Activated CD4-positive, alpha-beta T cell treated with anti-CD3 and anti-CD28 coated beads, Interleukin-2, Interleukin-6, amounts not matched to agents 100 ng/mL and 50 ng/mL, durations not matched to agents 16 hours and 8 hours (primary cell): ENCODE measurements around the gene C2orf92.
A peak's percentile ranks its signal among the peaks of the same experiment; 100 is the strongest.

Experiments used
- DNase-seq: peaks from one replicate; pipeline ENCODE4 v3.0.0-alpha.2; 2020

The C2orf92 gene

GRCh38 chr2:97732436-97733340 is 63.2 kb downstream of the C2orf92 start:
- no peak for DNase-seq

GRCh38 chr2:97733341-97734035 is 64.0 kb downstream of the C2orf92 start:
- DNase-seq, result no peak

GRCh38 chr2:97734061-97735051 is 64.8 kb downstream of the C2orf92 start:
- no peak for DNase-seq

- no peak for DNase-seq
Observed at GRCh38 chr2:97735161-97735561, 65.6 kb downstream of the C2orf92 start.

GRCh38 chr2:97736185-97736584 is 66.7 kb downstream of the C2orf92 start:
- DNase-seq, result no peak

GRCh38 chr2:97736608-97737330 is 67.3 kb downstream of the C2orf92 start:
- DNase-seq, result no peak

GRCh38 chr2:97737421-97738178 is 68.1 kb downstream of the C2orf92 start:
- DNase-seq, result no peak

- no peak for DNase-seq
Observed at GRCh38 chr2:97738179-97739019, 68.9 kb downstream of the C2orf92 start.

- no peak for DNase-seq
Observed at GRCh38 chr2:97739020-97739892, 69.7 kb downstream of the C2orf92 start.

GRCh38 chr2:97739893-97740245 is 70.4 kb downstream of the C2orf92 start:
- no peak for DNase-seq

- DNase-seq, result peak; percentile 56
Observed at GRCh38 chr2:97740590-97741182, 71.2 kb downstream of the C2orf92 start.

- DNase-seq, result no peak
Observed at GRCh38 chr2:97741251-97741650, 71.7 kb downstream of the C2orf92 start.

GRCh38 chr2:97741686-97742085 is 72.2 kb downstream of the C2orf92 start:
- DNase-seq, result no peak

- DNase-seq, result peak; percentile 48
Observed at GRCh38 chr2:97742381-97742847, 72.9 kb downstream of the C2orf92 start.

- DNase-seq, result no peak
Observed at GRCh38 chr2:97743913-97744312, 74.4 kb downstream of the C2orf92 start.

GRCh38 chr2:97745474-97746174 is 76.1 kb downstream of the C2orf92 start:
- peak; percentile 79 for DNase-seq

GRCh38 chr2:97747285-97747684 is 77.8 kb downstream of the C2orf92 start:
- DNase-seq, result no peak

- no peak for DNase-seq
Observed at GRCh38 chr2:97747716-97748115, 78.2 kb downstream of the C2orf92 start.
